H9 (cell line): Measurements from ENCODE around the gene RIMS1. TPM values are rescaled to one million over a fixed set of nuclear protein-coding genes. Genes with fewer than 3 reads are reported as not detected.

Source experiments
- DNase-seq: peaks from one replicate; pipeline ENCODE4 v3.0.0-alpha.2; 2017
- H2AFZ ChIP-seq: one replicate; pipeline ENCODE4 v1.6.1; 2013; ENCODE audit warnings: mild to moderate bottlenecking, low read length, control low read depth, moderate library complexity
- H2AK5ac ChIP-seq: 2 replicates; pipeline ENCODE4 v1.6.1; 2013; ENCODE audit warnings: low read length, control low read depth, mixed read lengths; ENCODE audit not compliant: insufficient read length
- H2BK120ac ChIP-seq: one replicate; pipeline ENCODE4 v1.6.1; 2013; ENCODE audit warnings: low read depth, mild to moderate bottlenecking, low read length, control low read depth, inconsistent platforms; ENCODE audit not compliant: poor library complexity, severe bottlenecking
- H2BK12ac ChIP-seq: 2 replicates; pipeline ENCODE4 v1.6.1; 2013; ENCODE audit warnings: low read length, control low read depth, mixed read lengths, low read depth; ENCODE audit not compliant: insufficient read length
- H2BK15ac ChIP-seq: 2 replicates; pipeline ENCODE4 v1.6.1; 2013; ENCODE audit warnings: low read depth, low read length, control low read depth
- H2BK20ac ChIP-seq: one replicate; pipeline ENCODE4 v1.6.1; 2013; ENCODE audit warnings: low read depth, mild to moderate bottlenecking, low read length, control low read depth, inconsistent platforms; ENCODE audit not compliant: poor library complexity, severe bottlenecking
- H2BK5ac ChIP-seq: 2 replicates; pipeline ENCODE4 v1.6.1; 2013; ENCODE audit warnings: low read length, control low read depth, mixed read lengths; ENCODE audit not compliant: insufficient read length
- H3K14ac ChIP-seq: 2 replicates; pipeline ENCODE4 v1.6.1; 2013; ENCODE audit warnings: low read length, control low read depth; ENCODE audit not compliant: insufficient read depth
- H3K18ac ChIP-seq: 2 replicates; pipeline ENCODE4 v1.6.1; 2013; ENCODE audit warnings: low read depth, mild to moderate bottlenecking, mixed read lengths, low read length, control low read depth; ENCODE audit not compliant: insufficient read length
- H3K23ac ChIP-seq: 2 replicates; pipeline ENCODE4 v1.6.1; 2013; ENCODE audit warnings: low read length, control low read depth, mixed read lengths, low read depth; ENCODE audit not compliant: insufficient read length
- H3K23me2 ChIP-seq: 2 replicates; pipeline ENCODE4 v1.6.1; 2013; ENCODE audit warnings: low read depth, mild to moderate bottlenecking, mixed read lengths, low read length, control low read depth; ENCODE audit not compliant: insufficient read length, poor library complexity, severe bottlenecking
- H3K27ac ChIP-seq: 2 replicates; pipeline ENCODE4 v1.5.1; 2013; ENCODE audit warnings: low read length, control low read depth, mixed read lengths, low read depth; ENCODE audit not compliant: insufficient read length
- H3K27me3 ChIP-seq: 2 replicates; pipeline ENCODE4 v1.6.1; 2013; ENCODE audit warnings: low read length, control low read depth, inconsistent platforms; ENCODE audit not compliant: insufficient read depth
- H3K4ac ChIP-seq: 2 replicates; pipeline ENCODE4 v1.6.1; 2013; ENCODE audit warnings: low read depth, mild to moderate bottlenecking, control low read depth, inconsistent platforms, low read length, moderate library complexity
- H3K4me1 ChIP-seq: 2 replicates; pipeline ENCODE4 v1.6.1; 2013; ENCODE audit warnings: low read length, control low read depth, inconsistent platforms; ENCODE audit not compliant: insufficient read depth
- H3K4me2 ChIP-seq: 2 replicates; pipeline ENCODE4 v1.6.1; 2013; ENCODE audit warnings: low read length, control low read depth, mixed read lengths; ENCODE audit not compliant: insufficient read length, insufficient read depth
- H3K56ac ChIP-seq: 2 replicates; pipeline ENCODE4 v1.6.1; 2013; ENCODE audit warnings: low read depth, mild to moderate bottlenecking, mixed read lengths, low read length, control low read depth; ENCODE audit not compliant: insufficient read length
- H3K79me1 ChIP-seq: 2 replicates; pipeline ENCODE4 v1.6.1; 2013; ENCODE audit warnings: low read depth, mild to moderate bottlenecking, moderate library complexity, low read length, control low read depth, inconsistent platforms; ENCODE audit not compliant: insufficient read depth, poor library complexity, severe bottlenecking
- H3K79me2 ChIP-seq: 2 replicates; pipeline ENCODE4 v1.6.1; 2013; ENCODE audit warnings: low read length, control low read depth, inconsistent platforms; ENCODE audit not compliant: insufficient read depth
- H3K9ac ChIP-seq: 2 replicates; pipeline ENCODE4 v1.6.1; 2013; ENCODE audit warnings: low read length, control low read depth, mixed read lengths; ENCODE audit not compliant: insufficient read length; ENCODE audit errors: extremely low read depth
- H3K9me3 ChIP-seq: one replicate; pipeline ENCODE4 v1.6.1; 2013; ENCODE audit warnings: low read depth, low read length, inconsistent platforms; ENCODE audit not compliant: control insufficient read depth
- H3T11ph ChIP-seq: one replicate; pipeline ENCODE4 v1.6.1; 2013; ENCODE audit warnings: mild to moderate bottlenecking, low read length, control low read depth, inconsistent platforms
- H4K20me1 ChIP-seq: one replicate; pipeline ENCODE4 v1.6.1; 2013; ENCODE audit not compliant: control insufficient read depth, insufficient read length, insufficient read depth
- H4K5ac ChIP-seq: 2 replicates; pipeline ENCODE4 v1.6.1; 2013; ENCODE audit warnings: low read depth, mild to moderate bottlenecking, mixed read lengths, low read length, control low read depth; ENCODE audit not compliant: insufficient read length
- H4K8ac ChIP-seq: replicated peaks from 2 replicates; pipeline ENCODE4 v1.6.1; 2013; ENCODE audit warnings: low read length, control low read depth, mixed read lengths, low read depth; ENCODE audit not compliant: insufficient read length
- H4K91ac ChIP-seq: 2 replicates; pipeline ENCODE4 v1.6.1; 2013; ENCODE audit warnings: low read depth, mild to moderate bottlenecking, moderate library complexity, mixed read lengths, low read length, control low read depth; ENCODE audit not compliant: insufficient read length
- H3K27ac Mint-ChIP-seq, 3 experiments: 2 replicates in 2 of 3; 3 replicates in 1 of 3; pipeline ENCODE4 v1.8.0; 2020 to 2021; ENCODE audit warnings: mixed read lengths in 3 of 3, mild to moderate bottlenecking in 1 of 3, moderate library complexity in 1 of 3
- H3K27me3 Mint-ChIP-seq: 2 replicates; pipeline ENCODE4 v1.8.0; 2021; ENCODE audit warnings: low read depth, mild to moderate bottlenecking, moderate library complexity, mixed read lengths
- H3K36me3 Mint-ChIP-seq, 3 experiments: 2 replicates in 2 of 3; 3 replicates in 1 of 3; pipeline ENCODE4 v1.8.0; 2020 to 2021; ENCODE audit warnings: low read depth in 3 of 3, mixed read lengths in 3 of 3; ENCODE audit not compliant: insufficient read depth in 1 of 3
- H3K4me1 Mint-ChIP-seq, 2 experiments: 2 replicates each; pipeline ENCODE4 v1.8.0; 2020; ENCODE audit warnings: mixed read lengths in 2 of 2
- H3K4me3 Mint-ChIP-seq, 2 experiments: 2 replicates in 1 of 2; 3 replicates in 1 of 2; pipeline ENCODE4 v1.8.0; 2020 to 2021; ENCODE audit warnings: mild to moderate bottlenecking in 2 of 2, mixed read lengths in 2 of 2, moderate library complexity in 1 of 2
- H3K9me3 Mint-ChIP-seq, 2 experiments: 2 replicates in 1 of 2; 3 replicates in 1 of 2; pipeline ENCODE4 v1.8.0; 2020; ENCODE audit warnings: mild to moderate bottlenecking in 2 of 2, mixed read lengths in 2 of 2, moderate library complexity in 1 of 2
- CTCF ChIP-seq: fragments of 200-600 bp; sonication (generic); conservative IDR thresholded peaks from 3 replicates; pipeline ENCODE4 v1.8.0; 2021; ENCODE audit warnings: antibody characterized with exemption, mild to moderate bottlenecking
- WGBS: extraction: QIAGEN DNeasy Blood & Tissue Kit; methylation state at CpG from one replicate; pipeline ENCODE4 v1.1.7; 2013; ENCODE audit warnings: missing lambda C conversion rate, low lambda C conversion rate, mixed read lengths; ENCODE audit not compliant: insufficient read length; ENCODE audit errors: extremely low coverage; 5-methylcytosine and 5-hydroxymethylcytosine counted together
- total RNA-seq: library from RNA; stranded (reverse); gene quantifications from 2 replicates; pipeline ENCODE4 v1.2.1, GENCODE V29; 2021

The RIMS1 gene
- total RNA-seq, 1 experiment from 2014 or later: 0.83 TPM

GRCh38 chr6:72275888-72276287, 389.5 kb downstream of the RIMS1 start:
- H3K4ac ChIP-seq: no peak overlapping the region
- H4K8ac ChIP-seq: no peak overlapping the region
- no peaks in the 10 kb centered on the region for H3K4me1 ChIP-seq
- no peaks in the 10 kb centered on the region for H3K27me3 ChIP-seq
- no peak for DNase-seq
- no peak overlapping the region for H2BK15ac ChIP-seq
- H3K9me3 ChIP-seq: no peaks in the 10 kb centered on the region
- Mint-ChIP-seq H3K9me3 (no peaks in the 10 kb centered on the region), H3K4me3 (no peak overlapping the region), H3K27me3 (no peaks in the 10 kb centered on the region), H3K27ac (no peak overlapping the region), H3K4me1 (no peaks in the 10 kb centered on the region), H3K36me3 (no peaks in the 10 kb centered on the region)
- no peak overlapping the region for H4K5ac ChIP-seq
- no CpG with 5 or more reads among the region's 1 CpG for WGBS
- H3K79me1 ChIP-seq: no peaks in the 10 kb centered on the region
- no peak overlapping the region for H2BK120ac ChIP-seq
- no peak overlapping the region for H3K18ac ChIP-seq
- H4K20me1 ChIP-seq: no peaks in the 10 kb centered on the region
- no peak overlapping the region for H3K14ac ChIP-seq
- H2BK12ac ChIP-seq: no peak overlapping the region
- no peak overlapping the region for H3K9ac ChIP-seq
- no peak overlapping the region for H3K27ac ChIP-seq
- H3T11ph ChIP-seq: no peak overlapping the region
- H2BK20ac ChIP-seq: no peak overlapping the region
- H3K56ac ChIP-seq: no peak overlapping the region
- H3K23ac ChIP-seq: no peak overlapping the region
- no peak overlapping the region for H2BK5ac ChIP-seq
- H3K23me2 ChIP-seq: no peaks in the 10 kb centered on the region
- no peaks in the 10 kb centered on the region for H3K79me2 ChIP-seq
- H2AFZ ChIP-seq: no peak overlapping the region
- H2AK5ac ChIP-seq: no peak overlapping the region
- H3K4me2 ChIP-seq: no peak overlapping the region
- H4K91ac ChIP-seq: no peak overlapping the region
- no peak for TF ChIP-seq CTCF
